Hippocampal formation (tissue), 2 donors: Measurements from ENCODE around the gene LEKR1.
"Not testable (repeated sequence)": the region's sequence is repeated elsewhere in the genome, so short reads cannot be mapped to it uniquely, and the experiment has no call there.

Source experiments
- DNase-seq, 2 donors: peaks; one replicate each; lab custom pipeline; 2025; lab: John Stamatoyannopoulos, UW

The LEKR1 gene

DNA sequence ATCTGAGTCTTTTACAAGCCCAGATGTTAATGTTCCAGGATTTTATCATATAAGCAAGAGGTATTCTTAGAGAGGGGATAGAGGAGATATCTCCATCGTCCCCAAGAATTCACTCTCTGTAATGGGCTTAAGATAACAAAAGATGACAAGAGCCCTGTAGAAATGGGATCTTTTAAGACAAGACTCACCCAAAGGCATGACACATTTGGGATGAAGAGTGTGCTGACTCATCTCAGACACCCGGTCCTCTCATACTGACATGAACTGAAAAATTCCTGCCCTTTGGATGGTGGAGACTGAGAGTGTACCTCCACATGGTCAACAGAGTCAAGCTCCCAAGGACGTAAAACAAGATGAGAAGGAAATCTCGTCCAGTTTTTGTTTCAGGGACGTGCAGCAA is 11.0 kb downstream of the LEKR1 start:
- DNase-seq: no peak

DNA sequence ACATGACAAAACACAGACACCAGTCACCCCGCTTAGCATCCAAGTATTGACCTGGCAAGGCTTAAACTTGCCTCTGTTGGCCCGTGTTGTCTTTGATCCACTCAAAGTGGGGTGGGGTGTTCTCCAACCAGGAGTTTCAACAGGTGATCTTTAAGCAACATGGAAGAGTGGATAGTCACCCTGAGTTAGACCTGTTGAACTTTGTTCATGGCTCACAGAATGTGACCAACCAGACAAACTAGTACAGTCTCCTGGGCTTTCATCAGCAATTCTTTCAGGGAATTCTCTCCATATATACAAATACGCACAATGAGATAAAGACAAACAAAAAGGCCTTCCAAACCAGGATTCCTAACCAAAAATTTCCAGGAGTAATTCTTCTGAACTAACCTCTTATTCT is 11.9 kb downstream of the LEKR1 start:
- DNase-seq: no peak

DNA sequence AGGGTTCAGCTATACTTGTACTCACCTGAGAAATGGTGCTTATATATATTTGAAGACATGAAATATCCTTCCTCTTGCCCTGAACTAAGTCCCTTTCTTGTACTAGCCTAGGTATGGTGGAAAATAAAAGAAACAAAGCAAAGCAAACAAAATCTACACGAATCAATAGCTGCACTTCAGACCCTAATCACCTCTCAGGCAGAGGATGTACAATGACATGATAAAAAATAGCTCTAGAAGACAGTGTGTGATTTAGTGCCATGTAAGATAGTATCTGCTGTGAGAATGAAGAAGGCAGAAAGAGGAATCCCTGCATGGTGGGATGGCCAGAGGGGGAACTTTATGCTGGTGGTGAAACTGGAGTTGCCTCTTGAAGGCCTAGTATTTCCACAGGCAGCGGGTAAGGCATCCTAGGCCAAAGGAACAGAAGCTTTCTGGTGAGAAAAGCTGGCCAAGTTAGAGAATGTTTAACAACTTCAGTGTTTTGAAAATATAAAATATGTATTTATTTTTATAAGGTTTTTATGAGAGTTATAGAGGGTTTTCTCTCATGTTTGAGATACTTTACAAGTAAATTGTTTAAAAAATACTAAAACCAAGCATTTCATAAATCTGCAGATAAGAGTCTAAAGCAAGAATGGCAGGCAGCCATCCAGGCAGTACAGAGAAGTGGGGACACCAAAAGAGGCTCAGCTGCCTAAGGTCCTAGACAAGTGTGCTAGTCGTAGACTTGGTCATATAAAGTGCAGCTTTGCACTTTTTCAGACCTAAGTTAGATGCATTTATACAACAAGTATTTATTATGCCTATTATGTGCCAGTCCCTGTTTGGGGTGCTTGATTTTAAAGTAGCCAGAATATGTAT is 14.9 kb downstream of the LEKR1 start:
- no peak for DNase-seq

DNA sequence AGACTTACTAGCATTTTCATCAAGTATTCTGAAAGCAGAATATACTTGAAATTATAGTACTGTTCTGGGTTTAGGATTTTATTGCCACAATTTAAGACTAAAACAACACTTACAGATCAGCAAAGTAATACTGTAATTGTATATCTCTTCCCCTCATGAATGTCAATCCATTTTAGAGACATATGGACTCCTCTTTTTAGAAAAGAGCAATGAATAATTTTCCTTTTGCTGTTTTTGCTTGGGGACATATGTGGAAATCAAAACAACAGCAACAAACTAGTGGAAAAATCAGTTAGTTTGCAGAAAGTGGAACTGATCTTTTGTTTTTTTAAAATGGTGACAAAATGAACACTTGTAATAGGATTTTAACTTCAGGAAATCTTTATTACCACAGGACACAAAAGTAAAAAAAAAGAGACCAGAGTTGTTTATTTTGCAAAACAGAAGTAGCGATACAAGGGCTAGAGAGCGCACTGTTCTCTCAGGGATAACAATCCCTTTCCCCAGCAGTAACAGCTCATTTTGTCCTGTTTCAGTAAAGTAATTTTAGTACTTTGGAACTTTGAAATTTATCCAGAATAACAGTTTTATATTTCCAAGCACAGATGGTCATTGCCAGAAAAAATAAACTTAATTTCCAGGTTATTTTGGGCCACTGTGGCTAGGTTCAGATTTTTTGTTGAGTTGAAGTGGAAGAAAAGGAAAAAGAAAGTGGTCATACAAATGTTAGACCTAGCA is 17.1 kb downstream of the LEKR1 start:
- DNase-seq: no peak

DNA sequence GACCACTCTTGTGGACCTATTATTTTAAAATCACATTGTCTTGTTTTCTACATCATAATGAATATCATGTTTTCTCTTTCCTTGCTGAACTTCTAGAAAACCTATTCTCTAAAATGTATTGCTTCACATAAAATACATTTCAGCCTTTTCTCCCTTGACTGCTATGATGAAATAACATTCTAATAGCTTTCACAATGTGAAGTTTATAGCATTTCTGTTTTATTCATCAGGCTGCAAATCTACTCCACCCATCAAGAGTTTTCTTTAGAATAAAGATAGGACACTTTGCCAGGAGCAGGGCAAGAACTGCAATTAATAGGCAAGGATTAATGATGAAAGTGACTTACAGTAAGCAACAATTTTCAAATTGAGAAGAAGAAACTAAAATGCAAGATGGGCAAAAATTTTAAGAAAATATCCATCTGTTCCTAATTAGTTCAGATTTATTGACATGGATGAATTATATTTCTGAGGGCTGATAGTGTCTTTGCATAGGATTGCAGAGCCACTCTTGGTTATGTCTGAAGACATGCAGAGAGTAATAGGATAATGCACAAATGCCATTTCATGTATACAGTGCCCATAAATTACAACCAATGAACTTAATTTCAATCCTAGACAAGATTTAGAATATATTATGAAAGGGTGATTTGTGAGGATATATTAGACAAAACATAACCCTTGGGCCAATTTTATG is 21.7 kb downstream of the LEKR1 start:
- no peak for DNase-seq

DNA sequence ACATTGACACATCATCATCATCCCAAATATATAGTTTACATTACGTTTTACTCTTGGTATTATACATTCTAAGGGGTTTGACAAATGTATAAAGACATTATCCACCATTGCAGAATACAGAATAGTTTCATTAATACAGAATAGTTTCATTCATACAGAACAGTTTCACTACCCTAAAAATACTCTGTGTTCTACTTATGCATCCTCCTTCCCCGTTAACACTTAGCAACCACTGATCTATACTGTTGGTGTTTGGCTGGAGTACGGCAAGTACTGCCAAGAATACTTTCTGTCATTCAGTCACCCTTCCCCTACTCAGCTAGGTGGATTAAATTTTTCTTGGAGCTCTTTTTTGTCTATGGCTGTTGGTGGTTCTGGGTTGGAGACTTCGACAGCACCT is 33.4 kb downstream of the LEKR1 start:
- no peak for DNase-seq

DNA sequence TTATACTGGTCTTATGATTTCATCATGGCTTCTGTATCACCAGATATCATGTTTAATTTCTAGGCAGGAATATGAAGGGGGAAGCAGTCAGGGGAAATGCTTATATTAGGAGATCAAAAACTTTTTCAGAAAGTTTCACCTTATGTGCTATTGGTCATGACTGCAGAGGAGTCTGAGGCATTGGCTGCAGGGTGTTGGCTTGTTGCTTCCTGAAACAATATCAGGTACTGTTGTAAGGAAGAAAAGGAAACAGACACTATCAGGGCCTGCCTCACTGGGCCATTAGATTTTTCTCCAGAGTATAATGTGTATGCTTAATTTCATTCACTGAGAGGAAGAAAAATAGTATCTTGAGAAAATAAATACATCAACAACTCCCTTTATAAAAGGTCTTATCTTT is 34.7 kb downstream of the LEKR1 start:
- no peak for DNase-seq

DNA sequence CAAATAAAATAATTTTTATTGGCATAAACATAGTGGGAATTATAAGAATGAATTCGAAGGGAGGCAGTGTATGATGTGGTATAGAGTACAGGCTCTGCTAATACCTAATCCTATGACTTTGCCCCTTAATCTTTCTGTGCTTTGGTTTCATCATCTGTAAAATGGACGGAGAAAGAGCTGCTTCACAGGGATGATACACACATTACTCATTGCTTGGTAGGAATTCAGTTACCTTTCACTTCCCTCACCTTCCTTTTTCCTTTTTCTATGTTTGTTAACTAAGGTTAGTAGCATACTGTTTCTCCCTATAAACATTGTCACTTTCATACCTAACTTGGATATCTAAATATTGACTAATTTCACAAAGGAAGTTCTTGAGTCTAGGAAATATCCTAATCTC is 36.2 kb downstream of the LEKR1 start:
- no peak for DNase-seq

DNA sequence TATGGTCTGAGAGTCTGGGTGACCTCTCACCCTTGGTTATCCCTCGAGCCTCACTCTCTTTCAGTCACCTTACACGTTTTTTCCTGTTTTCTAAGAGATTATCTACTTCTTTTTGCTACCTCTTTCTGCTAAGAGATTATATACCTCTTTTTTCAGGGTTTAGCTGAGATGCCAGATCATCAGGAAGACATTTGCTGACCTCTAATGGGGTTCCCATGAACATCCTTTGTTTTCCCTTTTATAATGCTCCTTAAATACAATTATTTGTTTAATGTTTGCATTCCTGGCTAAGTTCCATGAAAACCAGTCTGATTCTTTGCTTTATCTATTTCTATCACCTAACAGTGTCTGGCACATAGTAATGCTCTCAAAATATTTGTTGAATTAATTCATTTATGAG is 39.6 kb downstream of the LEKR1 start:
- DNase-seq: no peak

DNA sequence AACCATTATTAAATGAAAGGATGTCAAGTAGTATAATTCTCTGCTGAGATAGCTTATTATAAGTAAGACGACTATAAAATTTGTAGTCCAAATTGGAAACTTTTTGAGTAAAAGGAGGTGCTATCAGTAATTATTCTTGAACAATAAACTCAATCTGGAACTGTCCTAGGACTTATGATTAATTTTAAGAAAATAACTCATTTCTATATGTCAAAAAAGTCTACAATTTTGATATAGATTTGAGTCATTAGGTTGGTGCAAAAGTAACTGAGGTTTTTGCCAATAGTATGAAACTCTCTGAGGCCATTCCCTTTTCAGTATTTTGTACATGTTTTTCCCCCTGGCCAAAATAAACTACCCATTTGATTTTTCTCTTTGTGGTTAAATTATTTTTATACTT is 41.0 kb downstream of the LEKR1 start:
- DNase-seq: no peak

DNA sequence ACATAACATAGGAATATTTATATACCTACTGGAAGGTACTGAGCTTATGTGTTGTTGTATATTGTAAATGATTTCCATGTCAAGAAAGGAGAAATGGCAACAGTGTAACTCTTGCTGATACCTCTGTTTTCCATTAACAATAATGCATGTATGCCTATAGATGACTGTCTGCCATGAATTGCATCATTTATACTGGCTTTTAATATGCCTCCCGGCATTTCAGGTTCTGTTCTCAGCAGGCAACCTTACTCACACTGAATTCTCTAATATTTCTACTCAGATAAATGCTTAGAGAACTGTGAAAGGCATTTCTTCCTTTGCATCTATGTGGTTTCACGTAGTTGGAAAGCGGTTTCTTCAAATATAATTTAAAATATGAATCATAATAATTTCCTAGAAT is 41.8 kb downstream of the LEKR1 start:
- DNase-seq: no peak

DNA sequence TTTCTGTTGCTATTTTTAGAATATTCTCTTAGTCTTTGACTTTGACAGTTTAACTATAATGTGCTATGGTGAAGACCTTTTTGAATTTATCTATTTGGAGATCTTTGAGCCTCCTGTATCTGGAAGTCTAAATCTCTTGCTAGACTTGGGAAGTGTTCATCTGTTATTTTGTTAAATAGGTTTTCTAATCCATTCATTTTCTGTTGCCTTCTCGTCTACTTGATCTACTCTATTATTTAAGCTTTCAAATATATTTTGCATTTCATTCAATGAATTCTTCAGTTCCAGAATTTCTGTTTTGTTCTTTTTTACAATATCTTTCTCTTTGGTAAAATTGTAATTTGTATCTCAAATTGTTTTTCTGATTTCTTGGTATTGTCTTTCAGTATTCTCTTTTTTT is 47.8 kb downstream of the LEKR1 start:
- no peak for DNase-seq

DNA sequence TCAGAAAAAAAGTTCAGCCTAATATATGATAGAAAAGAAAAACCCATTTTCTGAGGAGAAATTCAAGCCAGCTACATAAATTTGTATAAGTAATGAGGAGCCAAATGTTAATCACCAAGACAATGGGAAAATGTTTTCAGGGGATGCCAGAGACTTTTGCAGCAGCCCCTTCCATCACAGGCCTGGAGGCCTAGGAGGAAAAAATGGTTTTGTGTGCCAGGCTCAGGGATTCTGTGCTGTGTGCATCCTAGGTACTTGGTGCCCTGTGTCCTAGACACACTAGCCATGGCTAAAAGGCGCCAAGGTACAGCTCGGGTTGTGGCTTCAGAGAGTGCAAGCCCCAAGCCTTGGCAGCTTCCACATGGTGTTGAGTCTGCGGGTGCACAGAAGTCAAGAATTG is 53.3 kb downstream of the LEKR1 start:
- DNase-seq: not testable (repeated sequence)

DNA sequence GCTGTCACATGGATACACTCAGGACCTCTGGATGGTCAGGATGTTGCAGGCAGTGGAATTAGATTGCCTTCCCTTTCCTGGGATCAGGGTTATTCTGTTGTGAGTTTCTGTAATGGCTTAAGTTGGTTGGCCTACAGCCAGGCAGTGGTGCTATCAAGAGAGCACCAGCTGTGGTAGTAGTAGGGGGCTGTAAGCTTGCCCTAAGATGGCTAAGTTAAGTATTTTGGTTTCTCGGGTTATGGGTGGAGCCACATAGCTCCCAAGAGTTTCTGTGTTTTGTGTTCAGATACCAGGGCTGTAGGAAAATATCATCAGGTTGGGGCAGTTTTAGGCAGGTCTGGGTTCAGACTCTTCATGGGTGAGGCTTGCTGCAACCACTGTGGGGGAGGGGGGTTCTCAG is 59.6 kb downstream of the LEKR1 start:
- no peak for DNase-seq

DNA sequence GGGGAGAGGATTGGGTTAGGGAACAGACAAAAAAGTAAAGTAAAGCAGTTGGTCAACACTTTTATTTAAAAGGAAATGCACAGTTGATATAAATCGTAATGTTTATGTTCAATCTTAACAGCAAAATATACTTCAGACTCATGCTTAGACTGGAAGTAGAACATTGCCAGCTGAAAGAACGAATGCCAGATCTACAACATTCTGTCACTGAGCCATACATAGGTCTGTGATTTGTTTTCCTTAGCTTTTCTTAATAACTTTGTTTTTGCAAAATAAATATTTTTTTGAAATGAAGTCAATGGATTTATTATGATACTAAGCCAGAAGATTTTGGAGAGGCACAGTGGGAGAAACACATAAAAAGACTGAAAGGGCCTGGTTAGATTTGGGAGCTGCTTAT is 62.0 kb downstream of the LEKR1 start:
- DNase-seq: no peak

DNA sequence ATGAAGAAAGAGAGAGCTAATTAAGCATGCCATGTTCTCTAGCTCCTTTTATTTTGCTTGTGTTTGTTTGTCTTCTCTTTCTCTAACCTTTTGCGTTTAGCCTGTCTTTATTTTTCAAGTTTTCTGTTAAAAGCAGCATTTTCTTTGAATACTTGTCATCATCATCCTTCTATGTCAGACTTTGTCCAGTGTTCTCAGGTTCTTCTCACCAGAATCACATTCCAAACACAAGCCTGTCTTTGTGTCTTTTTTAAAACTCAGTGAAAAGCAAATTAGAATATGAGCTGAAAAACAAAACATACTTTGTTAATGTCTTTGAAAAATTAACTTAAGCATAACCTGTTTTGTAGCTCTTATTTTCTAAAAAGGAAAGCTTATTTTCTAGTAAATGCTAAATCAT is 62.4 kb downstream of the LEKR1 start:
- peak in 1 of 2 donors; percentile 9 for DNase-seq

DNA sequence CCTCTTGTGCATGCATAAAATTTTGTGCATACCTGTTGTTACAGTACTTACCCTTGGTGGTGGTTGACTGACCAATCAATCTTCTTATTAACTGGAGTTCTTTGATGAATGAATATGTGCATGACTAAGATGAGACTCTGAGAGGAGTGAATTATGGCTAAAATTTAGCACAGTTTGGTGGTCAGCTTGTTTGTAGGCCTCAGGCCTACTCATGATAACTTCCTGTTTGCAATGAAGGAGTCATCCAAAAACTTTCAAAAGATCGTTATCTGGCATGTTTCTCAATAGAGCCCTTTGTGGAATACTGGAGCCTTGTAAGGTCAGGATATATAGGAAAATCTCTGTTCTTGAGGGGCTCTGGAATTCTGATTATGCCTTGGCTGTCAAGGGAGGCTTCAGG is 66.5 kb downstream of the LEKR1 start:
- DNase-seq: no peak

DNA sequence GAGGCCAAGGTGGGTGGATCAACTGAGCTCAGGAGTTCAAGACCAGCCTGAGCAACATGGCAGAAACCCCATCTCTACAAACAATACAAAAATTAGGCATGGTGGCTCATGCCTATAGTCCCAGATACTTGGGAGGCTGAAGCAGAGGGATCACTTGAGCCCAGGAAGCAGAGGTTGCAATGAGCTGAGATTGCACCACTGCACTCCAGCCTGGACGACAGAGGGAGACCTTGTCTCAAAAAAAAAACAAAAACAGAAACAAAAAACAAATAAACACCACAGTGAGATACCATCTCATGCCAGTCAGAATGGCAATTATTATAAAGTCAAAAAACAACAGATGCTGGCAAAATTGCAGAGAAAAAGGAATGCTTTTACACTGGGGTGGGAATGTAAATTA is 69.2 kb downstream of the LEKR1 start:
- not testable (repeated sequence) for DNase-seq

DNA sequence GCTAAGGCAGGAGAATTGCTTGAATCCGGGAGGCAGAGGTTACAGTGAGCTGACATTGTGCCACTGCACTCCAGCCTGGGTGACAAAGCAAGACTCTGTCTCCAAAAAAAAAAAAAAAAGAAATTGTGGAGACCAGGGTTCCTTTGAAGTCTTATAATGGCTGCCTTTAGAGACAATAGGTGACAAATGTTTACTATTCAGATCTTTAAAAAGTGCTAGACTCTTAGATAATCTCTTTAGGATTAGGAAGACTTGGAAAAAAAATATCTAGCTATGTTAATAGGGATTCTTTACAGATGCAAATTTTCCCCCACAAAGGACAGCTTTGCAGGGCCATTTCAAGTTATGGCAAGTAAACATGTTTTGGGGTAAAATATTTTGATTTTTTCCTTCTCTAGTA is 71.7 kb downstream of the LEKR1 start:
- not testable (repeated sequence) for DNase-seq

DNA sequence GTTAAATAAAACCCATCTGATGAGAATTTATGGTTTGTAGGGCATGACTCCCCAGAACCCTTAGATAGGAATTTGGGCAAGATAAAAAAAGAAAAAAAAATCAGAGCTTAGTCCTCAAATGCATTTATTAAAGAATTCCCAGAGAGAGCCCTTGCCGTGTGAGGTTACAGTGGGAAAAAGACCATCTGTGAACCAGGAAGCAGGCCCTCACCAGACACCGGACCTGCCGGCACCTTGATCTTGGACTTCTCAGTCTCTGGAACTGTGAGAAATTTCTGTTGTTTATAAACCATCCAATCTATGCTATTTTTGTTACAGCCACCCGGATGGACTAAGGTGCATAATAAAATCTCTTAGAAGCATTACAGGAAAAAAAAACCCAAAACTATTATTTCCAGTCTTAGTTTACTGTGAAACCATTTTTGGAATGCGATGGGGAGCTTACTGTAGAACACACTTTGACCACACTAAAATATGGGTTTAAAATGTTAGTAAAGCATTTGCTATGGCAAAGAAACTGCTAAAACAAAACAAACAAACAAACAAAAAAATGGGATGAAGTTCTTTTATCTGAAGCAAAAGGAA is 72.2 kb downstream of the LEKR1 start:
- no peak for DNase-seq

DNA sequence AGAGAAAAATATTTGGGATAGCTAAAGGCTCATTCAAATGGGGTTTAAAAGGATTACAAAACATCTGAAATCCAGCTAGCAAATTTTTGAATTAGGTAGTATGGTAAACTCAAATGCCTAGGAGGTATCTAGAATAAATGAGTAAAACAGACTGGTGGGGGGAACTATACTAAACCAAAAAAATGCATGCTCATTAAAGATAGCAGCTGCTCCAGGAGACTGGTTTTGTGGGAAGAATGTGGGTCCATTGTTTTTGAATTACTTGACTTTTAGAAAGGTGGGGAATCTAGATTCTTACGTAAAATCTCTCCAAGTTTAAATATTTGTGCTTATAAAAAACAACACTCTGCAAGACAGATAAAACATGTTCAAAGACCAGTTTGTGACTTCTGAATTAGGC is 73.8 kb downstream of the LEKR1 start:
- DNase-seq: no peak

DNA sequence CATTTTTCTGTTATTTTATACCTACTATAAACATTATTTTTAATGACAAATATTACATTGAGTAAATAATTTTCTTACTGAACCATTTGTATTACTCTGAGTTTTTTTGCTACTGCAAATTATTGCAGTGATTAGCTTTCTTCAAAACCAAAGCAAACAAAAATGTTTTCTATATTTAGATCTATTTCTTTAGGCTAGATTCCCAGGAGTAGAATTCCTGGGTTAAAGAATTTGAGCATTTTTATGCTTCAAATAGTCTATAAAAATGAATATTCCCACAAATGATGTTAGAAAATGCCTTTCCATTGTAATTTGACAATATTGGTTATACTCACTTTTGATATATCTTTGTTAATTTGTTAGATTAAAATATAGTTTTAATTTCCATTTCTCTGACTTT is 76.8 kb downstream of the LEKR1 start:
- no peak for DNase-seq

DNA sequence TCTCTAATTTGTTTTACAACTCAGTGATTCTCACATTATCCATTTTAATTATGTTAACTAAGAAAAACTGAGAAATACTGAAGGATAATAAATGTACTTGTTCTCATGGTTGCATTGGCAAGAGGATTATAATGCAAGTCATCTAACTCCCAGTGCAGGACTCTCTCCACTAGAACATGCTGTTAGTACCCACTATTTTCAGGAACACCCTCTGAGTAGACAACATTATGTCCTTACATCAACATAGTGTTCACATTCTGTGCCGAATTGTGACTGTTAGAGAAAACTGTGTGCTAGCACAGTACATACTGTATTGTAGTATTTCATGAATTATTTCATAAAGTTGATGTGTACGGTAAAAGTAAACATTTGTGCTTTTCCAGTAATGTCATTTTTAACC is 80.1 kb downstream of the LEKR1 start:
- DNase-seq: no peak
